GM19035 (cell line): ENCODE measurements around the gene COL25A1.
"Not testable (repeated sequence)": the region's sequence is repeated elsewhere in the genome, so short reads cannot be mapped to it uniquely, and the experiment has no call there.

Experiments used
- ATAC-seq: cut with Tn5 transposase; IDR thresholded peaks from one replicate; pipeline ENCODE4 v1.9.1; 2021; ENCODE audit not compliant: unreplicated experiment

Gene COL25A1

GRCh38 chr4:109174224-109174953 lies 128.1 kb downstream of the COL25A1 start:
- ATAC-seq, result no peak

DNA sequence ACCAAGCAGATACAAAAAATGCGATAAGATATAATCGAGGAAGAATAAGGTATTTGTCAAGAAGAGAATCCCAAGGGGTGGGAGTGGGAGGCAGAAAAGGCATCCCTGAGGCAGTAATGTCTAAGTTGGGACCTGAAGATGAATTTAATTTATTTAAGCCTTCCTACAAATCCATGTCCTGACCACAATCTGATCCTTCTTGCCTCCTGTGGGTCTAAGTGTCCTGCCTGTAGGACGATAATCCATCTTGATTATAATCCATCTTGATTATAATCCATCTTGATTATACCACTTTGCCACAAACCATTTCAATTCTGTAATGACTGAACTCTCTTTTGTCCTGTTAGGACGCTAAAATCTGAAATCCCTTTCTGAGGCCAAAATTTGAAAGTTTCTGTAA lies 130.2 kb downstream of the COL25A1 start:
- no peak for ATAC-seq

DNA sequence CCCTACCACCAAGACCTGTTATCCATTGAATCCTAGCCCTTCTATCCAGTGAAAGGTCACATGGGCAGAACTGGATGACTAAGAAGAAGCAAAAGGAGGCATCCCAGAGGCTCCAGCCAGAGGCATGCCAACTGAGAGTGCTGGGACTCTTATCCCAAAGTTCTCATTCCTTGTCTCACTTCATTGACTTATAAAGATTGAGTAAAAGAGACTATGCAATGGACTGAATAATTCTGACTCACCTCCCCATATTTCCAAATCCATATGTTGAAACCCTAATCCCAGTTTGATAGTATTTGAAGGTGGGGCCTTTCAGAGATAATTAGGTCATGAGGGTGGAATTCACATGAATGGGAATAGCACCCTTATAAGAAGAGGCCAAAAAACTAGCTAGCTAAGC lies 131.4 kb downstream of the COL25A1 start:
- ATAC-seq, result no peak

- ATAC-seq, result no peak
These were observed 133.3 kb downstream of the COL25A1 start for GRCh38 chr4:109169170-109169569.

- no peak for ATAC-seq
These were observed 135.9 kb downstream of the COL25A1 start for GRCh38 chr4:109166586-109166985.

GRCh38 chr4:109166126-109166525 lies 136.3 kb downstream of the COL25A1 start:
- ATAC-seq, result no peak

DNA sequence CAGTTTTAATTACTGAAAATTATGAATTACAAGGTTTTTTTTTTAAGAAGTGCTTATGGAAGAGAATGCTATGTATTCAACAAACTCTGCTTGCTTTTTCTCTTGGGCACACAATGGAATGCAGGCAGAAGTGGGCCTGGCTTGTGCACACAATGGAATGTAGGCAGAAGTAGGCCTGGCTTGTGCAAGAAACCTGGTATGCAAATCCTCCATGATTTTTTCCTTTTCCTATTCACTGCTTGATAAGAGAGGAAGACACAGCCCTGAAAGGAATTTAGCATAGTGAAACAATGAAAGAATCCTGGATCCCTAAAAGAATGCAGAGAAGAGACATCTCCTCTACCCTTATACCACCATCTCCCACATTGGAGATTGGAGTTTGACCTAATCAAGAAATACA lies 138.4 kb downstream of the COL25A1 start:
- ATAC-seq, result no peak

- no peak for ATAC-seq
These were observed 139.0 kb downstream of the COL25A1 start for GRCh38 chr4:109163493-109163892.

GRCh38 chr4:109162759-109163158 lies 139.7 kb downstream of the COL25A1 start:
- no peak for ATAC-seq

GRCh38 chr4:109160494-109160893 lies 142.0 kb downstream of the COL25A1 start:
- ATAC-seq, result no peak

DNA sequence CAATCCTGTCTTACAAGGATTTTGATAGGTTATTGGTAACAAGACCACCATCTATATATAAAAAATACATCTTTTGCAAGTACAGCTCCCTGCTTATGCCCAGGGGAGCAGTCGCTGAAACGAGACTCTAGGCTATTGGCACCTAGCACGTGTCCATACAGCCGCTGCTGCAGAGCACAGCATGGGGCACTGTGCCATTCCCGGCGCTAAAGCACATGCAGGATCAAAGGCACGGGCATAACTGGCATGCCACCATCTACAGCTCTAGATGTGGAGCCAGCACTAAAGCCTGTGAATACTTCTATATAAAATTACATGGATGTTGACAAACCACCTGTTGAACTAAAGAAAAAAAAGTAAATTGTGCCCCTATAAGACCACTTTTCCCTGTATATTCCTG lies 144.8 kb downstream of the COL25A1 start:
- ATAC-seq, result no peak

GRCh38 chr4:109157205-109157604 lies 145.3 kb downstream of the COL25A1 start:
- no peak for ATAC-seq

DNA sequence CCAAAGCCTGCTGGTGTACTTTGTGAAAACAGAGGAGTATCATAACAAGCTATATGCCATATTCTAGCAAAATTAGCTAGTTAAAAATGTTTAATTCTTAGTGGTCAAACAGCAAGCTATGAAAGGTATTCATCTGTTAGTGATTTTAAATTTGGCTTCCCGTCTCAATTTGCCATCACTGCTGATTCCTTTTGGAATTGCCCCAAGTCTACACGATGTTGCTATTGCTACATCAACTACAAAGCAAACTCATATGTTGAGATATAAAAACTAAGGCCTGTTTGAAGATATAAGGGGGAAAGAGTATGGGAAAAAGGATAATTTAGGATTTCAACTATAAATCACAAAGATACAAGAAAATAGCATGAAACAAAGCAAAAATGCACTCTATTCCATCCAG lies 146.1 kb downstream of the COL25A1 start:
- ATAC-seq, result no peak

DNA sequence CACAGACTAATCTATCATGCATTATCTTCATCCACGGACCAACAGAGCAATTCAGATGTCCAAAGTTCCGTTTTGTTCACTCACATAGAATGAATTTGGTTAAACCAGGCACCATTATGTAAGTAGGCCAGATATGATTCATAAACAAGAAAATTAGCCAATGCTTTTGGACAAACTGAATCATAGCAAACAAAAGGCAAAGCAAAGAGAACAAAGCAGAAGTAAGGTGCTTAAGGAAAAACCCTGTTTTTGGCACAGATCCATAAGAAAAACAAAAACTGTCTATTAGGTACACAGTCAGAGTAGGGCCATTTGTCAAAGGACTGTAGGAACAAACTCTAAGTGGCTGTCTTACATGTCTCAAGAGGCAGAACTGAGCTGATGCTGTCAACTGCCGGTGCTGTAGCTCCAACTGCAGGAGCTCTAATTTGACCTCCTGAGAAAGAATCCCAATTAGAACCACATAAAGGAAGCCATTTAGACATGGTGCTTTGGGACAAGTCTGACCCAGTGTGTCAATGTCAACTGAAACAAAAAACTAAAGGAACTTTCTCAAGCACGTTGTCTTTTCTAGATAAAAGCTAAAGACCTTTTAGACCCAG lies 146.7 kb downstream of the COL25A1 start:
- ATAC-seq, result no peak

- no peak for ATAC-seq
These were observed 147.4 kb downstream of the COL25A1 start for GRCh38 chr4:109155084-109155483.

GRCh38 chr4:109154424-109154823 lies 148.0 kb downstream of the COL25A1 start:
- ATAC-seq, result no peak

- ATAC-seq, result no peak
These were observed 152.6 kb downstream of the COL25A1 start for GRCh38 chr4:109149836-109150235.

DNA sequence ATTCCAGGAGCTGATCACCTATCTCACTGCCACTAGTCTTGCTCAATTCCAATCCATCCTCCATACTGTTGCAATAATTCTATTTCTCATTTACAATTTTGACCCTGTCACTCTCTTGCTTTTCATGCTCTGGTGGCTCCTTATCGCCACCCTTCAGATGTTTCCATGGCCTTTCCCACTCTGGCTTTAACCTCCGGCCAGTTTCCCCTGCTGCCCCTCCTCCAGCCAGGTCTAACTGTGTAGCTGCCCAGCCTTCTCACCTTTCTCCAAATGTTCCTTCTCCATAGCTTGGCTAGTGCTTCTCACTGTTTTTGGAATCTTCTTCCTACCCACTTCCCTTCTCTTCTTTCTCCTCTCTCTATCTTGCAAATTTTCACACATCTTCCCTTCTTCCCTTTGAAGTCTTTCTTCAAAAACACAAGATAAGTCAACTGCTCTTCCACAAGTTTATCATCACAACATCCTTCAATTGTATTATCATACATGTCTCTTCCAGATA lies 153.8 kb downstream of the COL25A1 start:
- ATAC-seq, result no peak

GRCh38 chr4:109147135-109147534 lies 155.3 kb downstream of the COL25A1 start:
- no peak for ATAC-seq

- no peak for ATAC-seq
These were observed 156.0 kb downstream of the COL25A1 start for GRCh38 chr4:109146499-109146898.

- not testable (repeated sequence) for ATAC-seq
These were observed 164.3 kb downstream of the COL25A1 start for GRCh38 chr4:109138125-109138524.

DNA sequence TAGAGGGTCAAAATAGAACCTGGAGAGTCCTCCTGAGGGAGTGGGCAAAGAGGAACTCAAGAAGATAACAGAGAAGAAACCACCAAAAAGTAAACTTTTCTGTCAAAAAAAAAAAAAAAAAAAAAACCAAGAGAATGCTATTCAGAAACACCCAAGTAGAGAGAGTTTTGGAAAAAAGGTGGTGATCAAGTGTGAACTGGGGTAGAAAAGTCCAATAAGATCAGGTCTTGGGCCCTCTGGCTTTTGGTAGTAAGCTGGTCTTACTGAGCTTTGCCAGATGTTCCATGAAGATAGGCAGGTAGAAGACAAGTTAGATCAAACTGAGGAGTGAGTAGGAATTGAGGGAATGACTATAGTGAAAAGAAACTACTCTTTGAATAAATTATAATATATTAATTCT lies 167.5 kb downstream of the COL25A1 start:
- ATAC-seq, result no peak

DNA sequence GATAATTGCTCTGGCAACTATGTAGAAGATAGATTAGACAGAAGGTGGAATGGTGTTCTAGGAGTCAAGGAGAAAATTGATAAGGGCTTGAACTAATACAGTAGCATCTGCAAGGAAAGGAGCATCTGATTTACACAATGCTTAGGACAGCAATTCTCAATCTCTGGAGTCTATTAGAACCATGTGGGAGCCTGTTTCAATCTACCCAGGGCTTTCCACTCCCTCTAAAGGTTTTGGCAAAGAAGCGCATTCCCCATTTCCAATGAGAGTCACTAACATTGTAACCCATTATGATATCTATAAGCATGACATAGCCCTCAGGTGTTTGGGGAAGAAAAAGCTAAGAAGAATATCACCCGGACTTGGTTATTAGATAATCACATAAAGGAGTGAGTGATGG lies 168.2 kb downstream of the COL25A1 start:
- ATAC-seq, result no peak
